Testis (tissue), 3 donors: Measurements from ENCODE around the gene PLEKHM2. TPM values are rescaled to one million over a fixed set of nuclear protein-coding genes. Genes with fewer than 3 reads are reported as not detected.
A peak's percentile ranks its signal among the peaks of the same experiment; 100 is the strongest.

Experiments
- DNase-seq: peaks from one replicate; pipeline ENCODE4 v3.0.0-alpha.2; 2019
- H3K27ac ChIP-seq, 2 donors: fragments of 200-600 bp; sonication (generic); one replicate each; pipeline ENCODE4 v1.5.1; 2019
- H3K27me3 ChIP-seq: fragments of 200-600 bp; sonication (generic); one replicate; pipeline ENCODE4 v1.5.1; 2019
- H3K36me3 ChIP-seq: fragments of 200-600 bp; sonication (generic); one replicate; pipeline ENCODE4 v1.5.1; 2017; ENCODE audit warnings: low read depth; ENCODE audit errors: missing control alignments
- H3K4me1 ChIP-seq: fragments of 200-600 bp; sonication (generic); one replicate; pipeline ENCODE4 v1.5.1; 2019
- H3K4me3 ChIP-seq, 2 donors: fragments of 200-600 bp; sonication (generic); one replicate each; pipeline ENCODE4 v1.5.1; 2017 to 2019
- H3K9me3 ChIP-seq: fragments of 200-600 bp; sonication (generic); one replicate; pipeline ENCODE4 v1.5.1; 2017
- POLR2A ChIP-seq: fragments of 450-650 bp; IDR thresholded peaks from one replicate; pipeline ENCODE4 v1.6.1; 2017; ENCODE audit warnings: antibody characterized with exemption, mild to moderate bottlenecking, moderate library complexity
- WGBS, 2 donors: methylation state at CpG; one replicate each; pipeline ENCODE4 v1.1.5; 2018; 5-methylcytosine and 5-hydroxymethylcytosine counted together
- intact Hi-C: fragments of 100-400 bp; cut with DNase I; formaldehyde crosslinking; loops from one replicate; pipeline ENCODE4 v1.15.1; 2023; ENCODE audit warnings: low total_unique reads
- polyA plus RNA-seq: library from polyadenylated mRNA; stranded (reverse); fragments of 350-450 nt; fragmentation: Illumina TruSeq; extraction: RNeasy Lipid Tissue Mini Kit (QIAGEN cat#74804); gene quantifications from one replicate; pipeline ENCODE4 v1.2.3, GENCODE V29; 2014; ENCODE audit warnings: low read depth, low replicate concordance; ENCODE audit not compliant: insufficient read depth
- total RNA-seq, 2 donors: library from RNA; depleted of rRNA; stranded (reverse); fragments of >200 nt; gene quantifications; one replicate each; pipeline ENCODE4 v1.2.3, GENCODE V29; 2016
- TF ChIP-seq, protein P1 (sequence below), 3 experiments: fragments of 450-650 bp in 2 of 3; fragments of 200-600 bp in 1 of 3; sonication (generic) in 1 of 3; IDR thresholded peaks; one replicate each; pipeline ENCODE4 v1.5.1; 2016 to 2019; ENCODE audit warnings: antibody characterized with exemption in 3 of 3, mild to moderate bottlenecking in 2 of 3, moderate library complexity in 1 of 3

PLEKHM2 gene
- total and polyA plus RNA-seq, 3 donors from 2014 or later, result 61.9 to 98.4 (median 70.2) TPM

DNA sequence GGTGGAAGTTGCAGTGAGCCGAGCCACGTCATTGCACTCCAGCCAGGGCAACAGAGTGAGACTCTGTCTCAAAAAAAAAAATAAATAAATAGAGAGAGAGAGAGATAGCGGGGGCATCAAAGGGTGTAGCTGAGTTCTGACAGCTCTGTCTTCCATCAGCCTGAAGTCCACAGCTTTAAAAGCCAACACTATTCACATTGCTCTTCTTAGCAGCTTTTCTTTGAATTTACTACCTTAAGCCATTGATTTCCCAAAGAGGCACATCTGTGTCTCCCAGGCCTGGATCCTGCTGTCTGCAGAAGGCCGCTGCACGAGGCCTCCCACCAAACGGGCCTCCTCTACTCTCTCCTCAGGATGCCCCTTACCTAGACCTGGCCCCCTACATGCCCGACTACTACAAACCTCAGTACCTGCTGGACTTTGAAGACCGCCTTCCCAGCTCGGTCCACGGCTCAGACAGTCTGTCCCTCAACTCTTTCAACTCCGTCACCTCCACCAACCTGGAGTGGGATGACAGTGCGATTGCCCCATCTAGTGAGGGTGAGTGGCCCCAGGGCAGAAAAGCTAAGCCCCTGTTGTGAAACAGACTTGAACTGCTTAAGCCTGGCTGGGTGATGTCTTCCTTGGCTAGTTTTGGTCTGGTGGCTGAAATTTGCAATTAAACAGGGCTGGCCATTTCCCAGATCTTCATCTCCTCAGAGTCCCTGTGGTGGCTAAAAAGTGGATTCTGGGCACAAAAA lies 35.4 kb downstream of the PLEKHM2 start:
- Histone ChIP-seq H3K4me3 (no peak overlapping the region), H3K36me3 (no peaks in the 10 kb centered on the region), H3K27ac (no peak overlapping the region), H3K27me3 (no peaks in the 10 kb centered on the region), H3K9me3 (no peaks in the 10 kb centered on the region), H3K4me1 (peaks cover 13% of the 10 kb centered on the region)
- WGBS, 2 donors, result 92 to 94% methylated on average over 12 of the region's 12 CpGs
- no peak for DNase-seq
- TF ChIP-seq, protein P1, sequence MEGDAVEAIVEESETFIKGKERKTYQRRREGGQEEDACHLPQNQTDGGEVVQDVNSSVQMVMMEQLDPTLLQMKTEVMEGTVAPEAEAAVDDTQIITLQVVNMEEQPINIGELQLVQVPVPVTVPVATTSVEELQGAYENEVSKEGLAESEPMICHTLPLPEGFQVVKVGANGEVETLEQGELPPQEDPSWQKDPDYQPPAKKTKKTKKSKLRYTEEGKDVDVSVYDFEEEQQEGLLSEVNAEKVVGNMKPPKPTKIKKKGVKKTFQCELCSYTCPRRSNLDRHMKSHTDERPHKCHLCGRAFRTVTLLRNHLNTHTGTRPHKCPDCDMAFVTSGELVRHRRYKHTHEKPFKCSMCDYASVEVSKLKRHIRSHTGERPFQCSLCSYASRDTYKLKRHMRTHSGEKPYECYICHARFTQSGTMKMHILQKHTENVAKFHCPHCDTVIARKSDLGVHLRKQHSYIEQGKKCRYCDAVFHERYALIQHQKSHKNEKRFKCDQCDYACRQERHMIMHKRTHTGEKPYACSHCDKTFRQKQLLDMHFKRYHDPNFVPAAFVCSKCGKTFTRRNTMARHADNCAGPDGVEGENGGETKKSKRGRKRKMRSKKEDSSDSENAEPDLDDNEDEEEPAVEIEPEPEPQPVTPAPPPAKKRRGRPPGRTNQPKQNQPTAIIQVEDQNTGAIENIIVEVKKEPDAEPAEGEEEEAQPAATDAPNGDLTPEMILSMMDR (IDR thresholded peaks at IDR 0.05), result no peak
- no peak for TF ChIP-seq POLR2A
- intact Hi-C loops, result no loop called here

DNA sequence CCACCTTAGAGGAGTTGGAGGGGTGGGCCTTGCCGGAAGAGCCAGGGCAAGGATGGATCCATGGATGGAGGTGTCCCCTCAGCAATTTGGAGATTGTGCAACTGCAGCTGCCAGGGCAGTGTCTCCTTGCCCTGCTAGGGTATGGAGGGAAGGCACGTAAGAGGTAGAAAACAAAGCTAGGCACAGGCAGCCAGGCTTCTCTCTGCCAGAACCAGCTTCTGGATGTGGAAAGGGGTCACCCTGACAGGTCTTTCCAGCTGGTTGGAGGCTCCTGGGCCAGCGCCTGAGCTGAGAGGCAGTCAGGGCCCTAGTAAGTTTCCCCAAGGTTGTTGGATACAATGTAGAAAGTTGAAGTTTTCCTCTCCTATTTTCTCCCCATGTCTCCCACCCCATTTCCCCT lies 36.7 kb downstream of the PLEKHM2 start:
- 77 to 84% methylated on average over 3 of the region's 3 CpGs for WGBS, 2 donors
- H3K27me3 ChIP-seq, result no peaks in the 10 kb centered on the region
- intact Hi-C loops, result no loop called here
- peaks cover 10% of the 10 kb centered on the region for H3K4me1 ChIP-seq
- no peak overlapping the region for H3K27ac ChIP-seq
- H3K36me3 ChIP-seq, result no peaks in the 10 kb centered on the region
- H3K4me3 ChIP-seq, result no peak overlapping the region
- no peak for DNase-seq
- H3K9me3 ChIP-seq, result no peaks in the 10 kb centered on the region
- no peak for TF ChIP-seq POLR2A
- TF ChIP-seq, protein P1 (IDR thresholded peaks at IDR 0.05), result no peak

- 94 to 95% methylated on average over 4 of the region's 4 CpGs for WGBS, 2 donors
- H3K4me1 ChIP-seq, result peaks cover 11% of the 10 kb centered on the region
- no peak for DNase-seq
- intact Hi-C loops, result no loop called here
- no peak overlapping the region for H3K4me3 ChIP-seq
- TF ChIP-seq POLR2A, result no peak
- TF ChIP-seq, protein P1 (IDR thresholded peaks at IDR 0.05), result no peak
- H3K9me3 ChIP-seq, result no peaks in the 10 kb centered on the region
- no peaks in the 10 kb centered on the region for H3K27me3 ChIP-seq
- no peaks in the 10 kb centered on the region for H3K36me3 ChIP-seq
- peak overlapping the region in 1 of 2 donors; percentile 50 for H3K27ac ChIP-seq
Measured at GRCh38 chr1:15722411-15722810, 38.3 kb downstream of the PLEKHM2 start.

- H3K27ac ChIP-seq, result peak overlapping the region; percentile 27 to 50
- 61 to 75% methylated on average over 13 of the region's 13 CpGs for WGBS, 2 donors
- no peaks in the 10 kb centered on the region for H3K27me3 ChIP-seq
- no peak for TF ChIP-seq POLR2A
- TF ChIP-seq, protein P1 (IDR thresholded peaks at IDR 0.05), result no peak
- H3K4me3 ChIP-seq, result no peak overlapping the region
- intact Hi-C loops, result no loop called here
- H3K4me1 ChIP-seq, result peaks cover 11% of the 10 kb centered on the region
- peak; percentile 69 for DNase-seq
- no peaks in the 10 kb centered on the region for H3K9me3 ChIP-seq
- no peaks in the 10 kb centered on the region for H3K36me3 ChIP-seq
Measured at GRCh38 chr1:15722836-15723532, 38.9 kb downstream of the PLEKHM2 start.
